Body of pancreas (tissue), 4 donors: ENCODE measurements around the gene CCDC83.

ENCODE experiments used
- CTCF ChIP-seq, 7 experiments: fragments of 450-650 bp in 4 of 7; fragments of 200-600 bp in 3 of 7; sonication (generic) in 3 of 7; IDR thresholded peaks; one replicate each; pipeline ENCODE4 v1.5.1; 2016 to 2019; ENCODE audit warnings: antibody characterized with exemption in 7 of 7
- POLR2A ChIP-seq, 3 donors: fragments of 450-650 bp; IDR thresholded peaks; one replicate each; pipeline ENCODE4 v1.6.1; 2016; ENCODE audit warnings: antibody characterized with exemption in 3 of 3, mild to moderate bottlenecking in 2 of 3

GRCh38 chr11:85810521-85810870 is 44.7 kb upstream of the CCDC83 start:
- TF ChIP-seq CTCF (IDR thresholded peaks at IDR 0.05) (no peak), POLR2A (IDR thresholded peaks at IDR 0.05) (no peak)
